Uterus (tissue), 2 donors: ENCODE results near the gene RNASET2.

ENCODE experiments used
- POLR2A ChIP-seq, 2 donors: fragments of 450-650 bp; IDR thresholded peaks; one replicate each; pipeline ENCODE4 v1.6.1; 2016; ENCODE audit warnings: antibody characterized with exemption in 2 of 2, mild to moderate bottlenecking in 1 of 2, moderate library complexity in 1 of 2
- TF ChIP-seq, protein P1 (sequence below), 4 experiments: fragments of 200-600 bp in 2 of 4; fragments of 450-650 bp in 2 of 4; sonication (generic) in 2 of 4; IDR thresholded peaks; one replicate each; pipeline ENCODE4 v1.5.1; 2016 to 2019; ENCODE audit warnings: antibody characterized with exemption in 4 of 4, mild to moderate bottlenecking in 2 of 4, moderate library complexity in 1 of 4

DNA sequence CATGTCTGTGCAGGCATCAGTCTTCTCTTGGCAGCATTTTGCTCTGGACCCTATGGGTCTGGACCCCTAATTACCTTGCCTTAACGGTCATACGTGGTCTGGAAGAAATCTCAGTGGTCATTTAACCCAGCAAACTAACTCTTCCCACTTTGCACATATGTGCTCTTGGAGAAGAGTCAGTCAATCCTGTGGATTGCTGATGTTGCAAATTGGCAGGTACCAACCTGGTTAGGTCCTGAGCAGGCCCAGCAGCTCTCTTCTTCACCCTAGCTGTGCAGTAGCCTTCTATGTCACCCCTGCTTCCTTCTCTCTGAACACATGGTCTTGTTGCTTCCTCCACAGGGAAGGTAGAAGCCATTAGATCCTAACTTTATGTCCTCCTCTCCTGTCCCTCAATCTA, 44.4 kb upstream of the RNASET2 start:
- TF ChIP-seq, protein P1, sequence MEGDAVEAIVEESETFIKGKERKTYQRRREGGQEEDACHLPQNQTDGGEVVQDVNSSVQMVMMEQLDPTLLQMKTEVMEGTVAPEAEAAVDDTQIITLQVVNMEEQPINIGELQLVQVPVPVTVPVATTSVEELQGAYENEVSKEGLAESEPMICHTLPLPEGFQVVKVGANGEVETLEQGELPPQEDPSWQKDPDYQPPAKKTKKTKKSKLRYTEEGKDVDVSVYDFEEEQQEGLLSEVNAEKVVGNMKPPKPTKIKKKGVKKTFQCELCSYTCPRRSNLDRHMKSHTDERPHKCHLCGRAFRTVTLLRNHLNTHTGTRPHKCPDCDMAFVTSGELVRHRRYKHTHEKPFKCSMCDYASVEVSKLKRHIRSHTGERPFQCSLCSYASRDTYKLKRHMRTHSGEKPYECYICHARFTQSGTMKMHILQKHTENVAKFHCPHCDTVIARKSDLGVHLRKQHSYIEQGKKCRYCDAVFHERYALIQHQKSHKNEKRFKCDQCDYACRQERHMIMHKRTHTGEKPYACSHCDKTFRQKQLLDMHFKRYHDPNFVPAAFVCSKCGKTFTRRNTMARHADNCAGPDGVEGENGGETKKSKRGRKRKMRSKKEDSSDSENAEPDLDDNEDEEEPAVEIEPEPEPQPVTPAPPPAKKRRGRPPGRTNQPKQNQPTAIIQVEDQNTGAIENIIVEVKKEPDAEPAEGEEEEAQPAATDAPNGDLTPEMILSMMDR (IDR thresholded peaks at IDR 0.05): no peak
- no peak for TF ChIP-seq POLR2A (IDR thresholded peaks at IDR 0.05)
